GM21619 (cell line): ENCODE data around the gene COL23A1.
"Not testable (repeated sequence)": the region's sequence is repeated elsewhere in the genome, so short reads cannot be mapped to it uniquely, and the experiment has no call there.

Experiments
- ATAC-seq: cut with Tn5 transposase; IDR thresholded peaks from one replicate; pipeline ENCODE4 v1.9.1; 2021; ENCODE audit not compliant: unreplicated experiment

Gene COL23A1

DNA sequence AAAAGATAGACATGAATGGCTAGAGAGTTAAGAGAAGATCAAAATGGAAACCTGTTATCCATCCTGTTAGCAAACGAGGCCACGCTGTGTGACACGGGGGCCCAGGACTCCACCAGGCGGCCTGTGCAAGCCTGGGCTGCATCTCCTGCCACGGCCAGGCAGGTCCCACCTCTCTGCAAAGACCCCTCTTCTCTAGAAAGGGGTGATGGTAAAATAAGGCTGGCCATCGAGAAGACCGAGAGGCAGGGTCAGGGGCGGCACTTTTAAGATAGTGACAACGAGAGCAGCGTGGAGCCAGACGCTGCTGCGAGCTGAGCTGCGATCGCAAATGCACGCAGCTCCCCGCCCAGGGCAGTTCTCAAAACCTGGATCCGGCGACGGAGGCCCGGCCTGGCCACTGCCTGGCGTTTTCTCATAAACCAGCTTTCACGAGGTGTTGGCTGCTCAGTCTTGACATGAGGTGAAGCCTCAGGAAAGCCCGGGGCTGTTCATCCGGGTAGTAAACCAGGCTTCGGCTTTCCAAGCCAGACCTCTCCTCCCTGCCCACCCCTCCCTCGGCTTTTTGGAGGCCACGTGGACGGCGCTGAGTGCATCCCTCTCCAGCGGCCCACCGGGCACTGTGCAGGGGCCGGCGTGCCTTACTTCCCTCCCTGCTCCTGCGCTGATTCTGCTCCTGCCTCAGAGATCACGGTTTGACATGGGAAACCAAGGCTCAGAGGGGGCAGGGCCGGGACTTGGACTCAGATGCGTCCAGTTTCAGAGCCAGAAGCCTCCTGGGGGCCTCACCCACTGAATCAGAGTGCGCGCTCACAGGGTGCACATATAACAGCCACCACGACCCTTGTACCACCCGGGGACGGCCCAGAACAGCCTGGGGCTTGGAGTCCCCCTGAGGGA is 206.0 kb downstream of the COL23A1 start:
- no peak for ATAC-seq

DNA sequence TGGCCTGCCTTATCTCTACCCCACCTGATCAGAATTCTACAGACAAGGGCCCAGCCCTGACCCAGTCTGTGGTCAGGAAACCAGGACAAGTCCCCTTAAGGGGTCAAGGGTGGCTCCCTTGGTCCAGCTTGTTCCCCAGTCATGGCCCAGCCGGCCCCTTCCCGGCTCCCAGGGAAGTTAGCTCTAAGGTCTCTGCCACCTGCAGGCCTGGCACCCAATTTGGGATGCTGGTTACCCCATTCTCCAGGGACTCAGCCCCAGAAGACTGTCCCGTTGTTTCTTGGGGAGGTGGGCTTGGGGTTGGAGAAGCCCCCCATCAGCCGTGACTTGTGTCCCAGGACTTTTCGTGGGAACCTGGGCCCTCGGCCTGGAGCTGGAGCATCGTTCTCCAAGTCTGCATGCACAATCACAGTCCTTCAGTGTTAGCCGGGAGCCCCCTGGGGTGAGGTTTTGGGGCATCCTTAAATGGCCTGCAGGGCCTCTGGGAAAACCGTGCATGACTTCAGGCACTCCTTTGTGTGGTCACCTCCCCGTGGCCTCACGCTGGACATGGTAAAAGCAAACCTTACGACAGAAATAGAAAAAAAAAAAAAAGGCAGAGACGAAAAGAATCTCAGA is 206.8 kb downstream of the COL23A1 start:
- no peak for ATAC-seq

DNA sequence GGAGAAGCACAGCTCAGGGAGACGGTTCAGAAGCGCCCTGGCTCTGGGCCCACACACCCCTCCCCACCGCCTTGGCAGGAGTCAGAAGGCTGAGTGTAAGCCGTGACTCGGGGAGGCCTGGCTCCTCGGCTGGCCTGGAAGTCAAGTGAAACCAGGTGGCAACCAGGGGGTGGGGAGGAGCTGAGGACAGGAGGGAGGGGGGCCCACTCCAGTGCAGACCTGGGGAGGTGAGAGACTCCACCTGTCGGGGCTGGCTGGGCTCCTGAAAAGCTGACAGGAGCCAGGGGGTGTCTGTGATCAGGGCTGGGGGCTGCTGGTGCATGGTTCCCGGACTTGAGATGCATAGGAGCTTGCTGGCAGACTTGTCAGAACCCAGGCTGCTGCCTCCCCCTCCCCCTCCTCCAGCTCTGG is 207.4 kb downstream of the COL23A1 start:
- no peak for ATAC-seq

DNA sequence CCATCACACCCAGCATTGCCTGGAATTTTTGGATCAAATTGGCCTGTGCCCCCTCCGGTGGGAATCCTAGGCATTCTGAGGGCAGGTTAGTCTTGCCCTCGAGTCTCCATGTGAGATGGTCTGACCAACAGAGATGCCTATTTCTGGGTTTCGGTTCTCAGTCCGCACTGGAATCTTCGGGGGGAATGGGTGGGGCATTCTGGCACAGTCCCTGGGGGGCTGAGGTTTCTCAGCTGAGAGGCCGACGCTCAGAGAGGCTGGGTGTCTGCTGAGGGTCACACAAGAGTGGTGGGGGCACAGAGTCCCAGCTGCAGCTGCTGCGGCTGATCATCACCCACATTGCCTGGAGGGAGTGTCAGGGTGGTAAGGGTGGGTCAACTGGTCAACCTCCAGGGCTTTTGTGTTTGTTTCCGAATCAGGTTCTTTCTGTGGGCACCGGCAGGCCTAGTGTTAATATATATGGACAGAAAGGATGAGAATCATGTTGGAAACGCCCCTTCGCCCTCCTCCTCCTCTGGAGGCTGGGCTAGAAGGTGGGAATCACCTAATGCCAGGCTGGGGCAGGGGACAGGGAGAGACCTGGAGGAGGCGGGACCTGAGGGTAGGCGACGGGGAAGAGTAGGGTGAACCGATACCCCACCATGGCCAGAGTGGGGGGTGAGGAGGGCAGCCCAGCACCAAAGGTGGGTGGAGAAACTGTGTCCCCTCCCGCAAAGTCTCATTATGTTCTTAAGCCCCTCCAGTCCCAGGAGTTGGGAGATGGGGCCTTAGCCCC is 208.1 kb downstream of the COL23A1 start:
- ATAC-seq: no peak

DNA sequence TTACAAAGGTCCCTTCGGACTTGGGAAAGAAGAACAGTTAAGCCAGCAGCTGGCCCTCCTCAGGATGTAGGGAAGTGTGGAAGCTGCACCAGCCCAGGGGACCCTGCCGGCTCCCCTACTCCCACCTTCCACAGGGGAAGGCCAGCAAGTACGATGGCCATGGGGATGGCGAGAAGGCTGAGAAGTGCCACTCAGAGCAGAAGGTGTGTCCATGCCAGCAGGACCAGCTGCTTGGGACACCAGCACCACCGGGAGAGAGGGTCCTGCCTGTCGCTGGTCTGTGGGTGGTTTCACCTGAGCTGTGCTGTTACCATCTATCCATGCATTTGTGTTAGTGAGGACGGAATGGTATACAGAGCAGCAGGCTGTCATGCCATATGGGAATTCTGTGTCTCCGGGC is 209.0 kb downstream of the COL23A1 start:
- no peak for ATAC-seq

DNA sequence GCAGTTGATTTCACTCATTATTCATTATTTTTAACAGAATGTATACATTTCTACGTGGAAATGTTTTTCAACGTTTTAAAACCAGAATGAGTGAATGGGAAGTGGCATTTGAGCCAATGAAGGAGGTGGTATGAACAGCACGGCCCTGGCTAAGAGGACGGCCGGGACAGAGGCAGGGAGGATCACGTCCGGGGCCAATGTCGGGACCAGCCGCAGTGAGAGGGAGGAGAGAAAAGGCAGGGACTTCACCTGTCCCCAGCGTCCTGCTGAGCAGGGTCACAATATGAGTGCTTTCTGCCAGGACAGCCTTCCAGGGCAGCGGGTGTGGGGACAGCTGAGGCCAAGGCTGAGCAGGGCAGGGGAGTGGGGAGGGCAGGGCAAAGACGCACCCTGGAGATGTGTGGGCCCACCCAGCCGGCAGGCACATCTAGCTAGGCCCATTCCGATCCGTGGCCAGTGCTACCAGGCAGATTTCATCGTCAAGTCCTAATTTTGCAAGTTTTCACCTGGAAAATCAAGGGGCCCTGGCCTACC is 209.6 kb downstream of the COL23A1 start:
- no peak for ATAC-seq

DNA sequence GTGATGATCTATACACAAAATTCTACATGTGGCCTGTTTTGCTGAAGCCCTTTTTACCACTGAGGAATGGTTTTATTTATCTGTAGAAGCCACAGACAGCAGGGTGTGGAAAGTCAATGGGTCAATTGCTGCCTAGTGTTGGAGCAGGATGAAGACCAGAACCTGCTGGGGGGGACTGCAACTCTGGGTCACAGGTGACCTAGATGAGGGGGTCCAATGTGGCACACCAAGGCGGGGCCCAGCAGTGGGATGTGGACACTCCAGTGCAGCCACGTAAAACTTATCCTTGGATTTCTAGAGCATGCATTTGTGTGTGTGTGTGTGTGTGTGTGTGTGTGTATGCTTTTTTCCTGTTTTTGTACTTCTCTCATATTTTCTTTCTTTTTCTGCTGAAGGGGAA is 210.1 kb downstream of the COL23A1 start:
- no peak for ATAC-seq

DNA sequence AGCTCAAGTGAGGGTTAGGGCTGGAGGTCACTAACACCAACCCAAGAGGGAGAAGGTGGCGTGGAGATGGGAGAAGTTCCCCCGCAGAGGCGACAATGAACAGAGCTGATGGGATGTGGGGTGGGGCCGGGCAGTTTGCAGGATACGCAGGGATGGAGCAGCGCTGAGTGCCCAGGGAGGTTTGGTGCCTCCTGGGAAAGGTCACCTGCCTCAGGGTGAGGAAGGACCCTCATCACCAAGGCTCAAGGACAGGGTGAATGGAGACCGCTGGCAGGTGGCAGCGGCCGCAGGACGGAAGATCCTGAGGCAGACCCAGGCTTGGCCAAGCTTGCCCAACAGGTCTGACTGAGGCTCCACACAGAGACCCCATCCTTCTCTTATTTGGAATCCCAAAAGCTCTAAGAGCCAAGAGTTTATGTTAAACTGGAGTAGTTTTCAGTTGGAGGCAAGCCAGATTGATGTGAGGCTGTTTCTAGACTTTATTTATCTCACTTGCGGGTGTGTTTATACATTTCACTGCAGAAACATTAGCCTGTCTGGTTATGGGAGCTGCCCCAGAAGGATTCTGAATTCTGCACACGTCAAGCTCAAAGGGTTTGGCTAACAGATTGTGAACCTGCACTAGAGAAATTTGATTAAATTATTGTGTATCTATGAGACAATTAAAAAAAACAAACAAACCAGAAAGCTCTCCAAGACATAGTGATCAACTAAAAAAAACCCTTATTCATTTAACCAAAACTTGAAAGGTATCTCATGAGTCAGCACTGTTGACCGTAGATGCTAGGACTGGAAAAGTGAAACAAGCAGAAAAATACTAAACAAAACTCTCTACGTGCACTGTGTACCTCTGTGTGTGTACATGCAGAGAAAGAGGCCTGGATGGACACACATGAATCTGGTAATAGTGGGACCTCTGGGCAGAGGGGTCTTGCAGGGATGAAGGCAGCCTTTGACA is 211.4 kb downstream of the COL23A1 start:
- no peak for ATAC-seq

DNA sequence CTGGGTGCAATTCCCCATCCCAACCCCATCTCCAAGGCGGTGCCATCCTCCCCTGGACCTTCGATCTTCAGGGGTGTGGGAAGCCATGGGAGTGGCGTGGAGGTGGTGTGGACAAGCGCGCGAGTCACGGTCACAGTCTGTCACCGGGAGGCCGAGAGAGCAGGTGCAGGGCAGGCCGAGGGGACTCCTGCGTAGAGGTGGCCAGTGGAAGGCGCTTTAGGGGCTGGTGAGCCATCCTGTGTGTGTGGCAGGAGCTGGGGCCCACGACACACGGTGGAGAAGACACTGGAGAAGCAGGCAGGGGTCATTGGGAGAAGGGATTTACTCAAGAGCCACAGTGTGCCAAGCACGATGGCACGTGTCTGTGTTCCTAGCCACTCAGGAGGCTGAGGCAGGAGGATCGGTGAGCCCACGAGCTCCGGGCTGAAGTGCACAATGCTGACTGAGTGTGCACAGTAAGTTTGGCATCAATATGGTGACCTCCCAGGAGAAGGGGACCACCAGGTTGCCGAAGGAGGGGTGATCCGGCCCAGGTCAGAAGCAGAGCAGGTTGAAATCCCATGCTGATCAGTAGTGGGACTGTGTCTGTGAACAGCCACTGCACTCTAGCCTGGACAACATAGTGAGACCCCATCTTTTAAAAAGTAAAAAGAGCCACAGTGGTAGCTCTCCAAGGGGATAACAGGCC is 212.5 kb downstream of the COL23A1 start:
- no peak for ATAC-seq

DNA sequence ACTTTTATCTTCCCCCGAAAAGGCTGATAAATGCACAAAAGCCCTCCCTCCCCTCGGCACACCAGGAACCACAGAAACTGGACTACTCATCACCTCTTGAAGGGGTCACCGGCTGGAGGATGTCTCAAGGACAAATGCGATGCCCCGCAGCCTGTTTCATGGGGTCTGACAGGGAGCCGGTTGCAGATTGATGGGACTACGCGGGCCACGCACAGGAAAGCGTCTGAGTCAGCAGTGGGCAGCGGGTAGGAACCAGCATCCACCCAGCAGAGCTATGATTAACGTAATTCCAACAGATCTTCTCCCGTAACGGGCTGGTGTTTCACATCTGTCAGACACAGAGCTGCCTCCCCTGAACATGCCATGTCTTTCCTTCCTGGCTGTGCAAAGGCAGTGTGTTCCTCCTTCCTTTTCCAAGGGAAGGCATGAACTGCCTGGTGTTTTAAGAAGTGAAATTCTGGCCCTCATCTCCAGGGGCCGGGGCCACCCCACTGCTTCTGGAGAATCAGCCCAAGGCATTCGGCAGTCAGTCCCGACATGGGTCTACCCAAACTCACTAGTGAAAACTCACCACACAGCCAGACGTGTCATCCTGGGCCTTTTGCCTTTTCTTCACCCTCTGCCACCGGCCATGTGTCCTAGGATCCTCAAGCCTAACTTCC is 213.1 kb downstream of the COL23A1 start:
- ATAC-seq: no peak

DNA sequence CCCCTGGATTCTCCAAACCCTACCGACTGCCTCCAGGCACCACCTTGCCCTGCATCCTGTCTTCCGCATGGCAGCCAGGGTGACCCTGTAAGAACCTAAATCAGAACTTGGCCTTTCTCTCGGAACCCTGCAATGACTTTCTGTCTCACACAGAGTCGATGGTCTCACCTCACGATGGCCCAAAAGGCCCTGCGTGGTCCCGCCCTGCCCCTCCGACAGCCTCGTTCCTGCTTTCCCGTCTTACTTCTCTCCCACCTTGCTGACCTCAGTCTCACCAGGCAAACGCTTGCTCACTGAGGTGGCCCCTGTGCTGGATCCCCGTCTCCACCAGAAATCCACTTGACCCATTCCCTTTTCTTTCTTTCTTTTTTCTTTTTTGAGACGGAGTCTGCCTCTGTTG is 214.8 kb downstream of the COL23A1 start:
- no peak for ATAC-seq

DNA sequence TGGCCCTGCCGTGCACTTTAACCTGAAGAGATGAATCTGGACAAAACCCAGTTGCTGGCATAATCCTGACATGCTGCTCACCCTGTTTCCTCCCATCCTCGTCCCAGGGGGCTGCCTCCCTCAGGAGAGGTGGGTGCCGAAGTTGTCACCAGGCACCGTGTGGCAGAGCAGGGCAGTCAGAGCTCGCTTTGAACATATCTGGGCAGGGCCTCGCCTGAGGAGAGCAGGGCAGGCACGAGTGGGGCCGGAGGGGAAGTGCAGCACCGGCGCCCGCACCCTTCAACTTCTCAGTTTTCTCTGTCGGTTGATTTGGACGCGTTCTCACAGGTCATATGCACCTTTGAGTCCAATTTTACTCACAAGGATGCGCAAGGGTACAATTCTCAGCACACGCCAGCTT is 216.5 kb downstream of the COL23A1 start:
- ATAC-seq: no peak

DNA sequence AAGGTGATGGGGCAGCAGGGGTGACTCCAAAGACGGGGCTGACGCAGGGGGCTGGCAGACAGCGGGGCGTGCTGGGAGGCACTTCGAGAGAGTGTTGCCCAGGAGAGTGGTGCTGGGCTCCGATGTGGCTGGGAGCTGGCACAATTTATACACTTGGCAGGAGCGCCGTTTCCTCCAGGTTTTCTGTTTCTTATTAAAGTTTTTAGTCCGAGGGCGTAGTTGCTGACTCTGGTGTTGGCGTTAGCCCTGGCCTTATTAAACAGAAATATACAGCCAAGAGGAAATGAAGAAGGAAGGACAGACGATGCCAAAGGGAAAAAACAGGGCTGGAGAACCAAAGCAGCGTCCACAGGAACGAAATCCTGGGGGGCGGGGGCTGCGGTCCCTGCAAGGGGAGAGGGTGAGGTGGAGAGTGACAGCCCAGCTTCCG is 218.0 kb downstream of the COL23A1 start:
- ATAC-seq: no peak

DNA sequence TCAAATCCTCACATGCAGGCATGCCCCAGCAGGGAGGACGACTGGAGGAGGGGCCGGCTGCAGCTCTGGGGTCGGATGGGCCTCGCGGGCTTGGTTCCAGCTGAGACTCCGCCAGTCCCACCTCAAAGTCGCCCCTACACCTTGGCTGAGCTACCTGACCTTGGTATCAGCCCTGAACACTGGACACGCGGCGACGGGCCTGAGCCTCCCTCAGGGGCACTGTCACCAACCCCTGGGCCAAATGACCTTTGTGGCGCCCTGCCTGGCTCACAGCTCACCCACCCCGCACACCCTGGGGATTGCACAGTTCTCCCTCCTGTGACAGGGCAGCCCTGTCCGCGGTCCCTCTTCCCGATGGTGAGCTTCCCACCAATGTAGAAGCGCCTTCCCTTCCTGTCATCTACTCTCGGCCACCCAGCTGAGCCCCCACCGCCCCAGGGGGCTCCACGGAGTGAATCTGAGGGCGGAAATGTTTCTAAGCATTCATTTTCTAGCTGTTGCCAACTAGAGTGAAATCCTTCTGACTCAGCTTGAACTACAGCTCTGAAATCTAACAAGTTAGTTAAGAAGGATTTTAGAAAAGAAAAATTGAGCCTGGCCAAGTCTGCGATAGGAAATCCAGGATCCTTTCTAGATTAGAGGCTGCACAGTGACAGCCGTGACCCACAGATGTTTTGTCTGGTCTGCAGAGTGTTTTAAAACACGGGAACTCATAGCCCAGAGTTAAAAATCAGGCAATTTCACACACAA is 218.7 kb downstream of the COL23A1 start:
- ATAC-seq: no peak

DNA sequence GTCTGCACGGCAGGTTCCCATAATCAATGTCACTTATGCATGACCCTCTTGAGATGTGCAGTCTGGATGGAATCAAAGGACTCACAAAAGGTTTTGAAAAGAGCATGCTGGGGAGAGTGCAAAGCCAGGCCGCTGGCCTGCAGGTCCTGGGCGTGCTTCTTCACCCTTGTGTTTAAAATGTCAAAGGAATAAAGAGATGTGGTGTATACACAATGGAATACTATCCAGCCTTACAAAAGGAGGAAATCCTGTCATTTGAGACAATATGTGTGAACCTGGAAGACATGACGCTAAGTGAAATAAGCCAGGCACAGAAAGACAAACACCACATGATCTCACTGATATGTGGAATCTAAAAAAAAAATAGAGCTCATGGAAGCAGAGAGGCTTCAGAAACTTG is 220.1 kb downstream of the COL23A1 start:
- no peak for ATAC-seq

DNA sequence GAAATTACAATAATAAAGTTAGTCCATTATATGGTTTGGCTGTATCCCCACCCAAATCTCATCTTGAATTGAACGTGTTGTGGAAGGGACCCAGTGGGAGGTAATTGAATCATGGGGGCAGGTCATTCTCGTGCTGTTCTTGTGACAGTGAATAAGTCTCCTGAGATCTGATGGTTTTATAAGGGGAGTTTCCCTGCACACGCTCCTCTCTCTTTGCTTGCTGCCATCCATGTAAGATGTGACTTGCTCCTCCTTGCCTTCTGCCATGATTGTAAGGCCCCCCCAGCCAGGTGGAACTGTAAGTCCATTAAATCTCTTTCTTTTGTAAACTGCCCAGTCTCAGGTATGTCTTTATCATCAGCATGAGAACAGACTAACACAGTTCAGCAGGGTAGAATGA is 220.7 kb downstream of the COL23A1 start:
- not testable (repeated sequence) for ATAC-seq

DNA sequence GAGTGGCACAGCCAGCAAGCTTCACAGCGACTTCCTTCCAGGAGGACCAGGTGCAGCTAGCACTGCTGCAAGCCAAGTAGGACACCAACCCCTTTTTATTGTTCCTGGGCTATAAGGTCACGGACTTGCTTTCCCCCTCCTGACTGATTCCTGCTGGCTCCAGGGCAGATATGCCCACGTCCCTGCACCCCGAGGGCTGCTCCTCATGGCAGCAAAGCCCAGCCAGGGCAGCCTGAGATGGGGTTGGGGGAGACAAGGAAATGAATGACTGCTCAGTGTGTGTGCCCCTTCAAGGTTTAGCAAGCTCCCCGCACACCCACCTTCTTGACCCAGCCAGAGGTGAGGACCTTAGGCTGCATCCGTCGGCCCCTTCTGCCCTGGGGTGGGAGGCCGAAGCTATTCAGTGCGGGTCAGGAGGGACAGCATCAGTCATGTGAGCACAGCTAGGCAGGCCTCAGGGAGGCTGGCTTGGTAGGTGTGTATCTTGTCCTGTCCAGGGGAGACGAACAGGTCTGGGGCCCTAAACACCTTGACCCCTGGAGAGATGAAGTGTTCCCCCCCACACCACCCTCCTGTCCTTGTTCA is 221.4 kb downstream of the COL23A1 start:
- ATAC-seq: no peak

DNA sequence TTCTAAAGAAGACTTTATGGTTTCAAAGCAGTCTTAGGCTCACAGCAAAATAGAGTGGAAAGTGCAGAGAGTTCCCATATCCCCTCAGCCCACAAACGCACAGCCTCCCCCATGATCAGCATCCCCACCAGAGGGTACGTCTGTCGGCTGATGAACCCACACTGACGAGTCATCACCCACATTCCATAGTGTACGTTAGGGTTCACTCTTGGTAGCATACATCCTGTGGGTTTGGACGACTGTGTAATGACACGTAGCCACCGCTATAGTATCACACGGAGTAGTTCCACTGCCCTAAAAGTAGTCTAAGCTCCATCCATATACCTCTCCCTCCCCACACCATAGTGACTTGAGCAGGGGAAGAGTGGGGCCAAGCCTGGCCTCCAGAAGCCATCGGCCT is 221.9 kb downstream of the COL23A1 start:
- ATAC-seq: no peak
